ENCODE measurements around the gene MAPRE3. TPM values are rescaled to one million over a fixed set of nuclear protein-coding genes. Genes with fewer than 3 reads are reported as not detected.

The MAPRE3 gene
- polyA plus RNA-seq, 1 donor = 41.2 TPM

- no peak for DNase-seq
Measured at GRCh38 chr2:26950246-26950645, 20.2 kb upstream of the MAPRE3 start.

DNA sequence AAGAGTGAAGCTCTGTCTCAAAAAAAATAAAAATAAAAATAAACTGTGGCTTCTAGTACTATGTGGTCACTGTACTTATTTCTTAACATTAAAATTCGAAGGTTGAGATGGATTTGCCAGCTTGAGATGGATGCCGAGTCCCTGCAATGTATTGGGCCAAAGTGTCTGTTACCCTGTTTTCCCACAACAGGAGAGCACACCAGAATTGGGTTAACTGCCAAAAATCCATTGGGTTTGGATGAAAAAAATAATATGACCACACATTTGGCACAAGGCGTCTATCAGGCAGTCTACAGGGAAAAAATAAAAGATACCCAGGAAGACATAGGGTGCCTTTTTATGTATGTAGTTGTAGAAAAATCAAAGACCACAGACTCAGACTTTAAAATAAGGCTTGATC, 19.2 kb upstream of the MAPRE3 start:
- DNase-seq = no peak

DNA sequence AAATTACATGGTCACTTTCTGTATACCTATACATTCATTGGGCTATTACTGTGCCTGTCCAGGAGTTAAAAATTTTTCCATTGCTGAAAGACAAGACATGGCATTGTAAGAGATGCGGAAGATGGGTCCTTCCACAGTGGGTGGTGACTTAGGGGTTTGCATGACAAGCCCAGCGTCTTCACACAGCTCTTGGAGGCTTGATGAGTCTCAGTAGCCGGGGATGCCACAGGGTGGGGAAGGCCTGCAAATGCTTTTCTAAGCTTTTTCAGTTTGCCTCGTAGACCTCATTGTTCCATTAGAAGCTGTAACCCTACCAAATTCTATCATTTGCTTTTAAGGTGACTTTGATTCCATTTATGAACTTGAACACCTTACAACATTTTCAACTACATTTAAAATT, 18.1 kb upstream of the MAPRE3 start:
- DNase-seq = no peak

DNA sequence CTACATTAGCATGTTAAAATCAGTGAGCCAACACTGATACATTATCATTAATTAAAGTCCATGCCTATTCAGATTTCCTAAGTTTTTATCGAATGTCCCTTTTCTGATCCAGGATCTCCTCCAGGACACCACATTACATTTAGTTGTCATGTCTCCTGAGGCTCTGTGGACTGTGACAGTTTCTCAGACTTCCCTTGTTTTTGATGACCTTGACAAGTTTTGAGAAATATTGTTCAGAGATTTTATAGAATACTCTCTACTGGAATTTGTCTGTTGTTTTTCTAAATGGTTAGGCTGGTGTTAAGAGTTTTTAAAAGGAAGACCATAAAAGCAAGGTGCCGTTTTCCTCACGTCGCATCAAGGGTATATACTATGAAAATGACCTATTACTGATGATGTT, 16.3 kb upstream of the MAPRE3 start:
- no peak for DNase-seq

DNA sequence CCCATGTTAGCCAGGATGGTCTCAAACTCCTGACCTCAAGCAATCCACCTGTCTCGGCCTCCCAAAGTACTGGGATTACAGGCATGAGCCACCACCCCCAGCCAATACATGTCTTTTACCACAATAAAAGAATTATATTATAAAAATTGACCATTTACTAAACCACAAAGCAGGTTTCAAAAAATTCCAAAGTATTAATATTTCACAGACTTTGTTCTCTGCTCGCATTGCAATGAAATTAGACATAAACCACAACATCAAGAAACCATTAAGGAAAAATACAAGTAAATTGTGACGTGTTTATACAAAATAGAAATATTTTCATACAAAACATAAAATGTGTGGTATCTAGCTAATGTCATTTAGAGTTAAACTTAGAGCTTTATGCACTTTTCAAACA, 13.4 kb upstream of the MAPRE3 start:
- no peak for DNase-seq

DNA sequence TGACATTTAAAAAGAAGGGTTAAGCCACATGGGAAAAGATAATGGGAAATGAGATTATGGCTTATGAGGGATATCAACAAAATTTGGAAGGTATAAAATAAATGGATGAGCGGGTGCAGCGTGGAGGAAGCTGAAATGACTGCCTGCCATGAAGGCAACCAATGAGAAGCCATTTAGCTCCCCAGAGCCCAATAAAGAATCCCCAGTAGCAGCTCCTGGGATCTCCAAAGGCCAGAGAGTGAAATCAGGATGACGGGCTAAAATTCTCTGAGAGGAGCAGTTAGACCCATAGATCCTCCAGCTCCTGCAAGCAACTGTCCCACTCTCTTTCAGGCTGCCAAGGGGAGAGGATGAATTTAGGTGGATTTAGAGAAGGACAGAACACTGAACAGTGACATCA, 12.9 kb upstream of the MAPRE3 start:
- no peak for DNase-seq

DNA sequence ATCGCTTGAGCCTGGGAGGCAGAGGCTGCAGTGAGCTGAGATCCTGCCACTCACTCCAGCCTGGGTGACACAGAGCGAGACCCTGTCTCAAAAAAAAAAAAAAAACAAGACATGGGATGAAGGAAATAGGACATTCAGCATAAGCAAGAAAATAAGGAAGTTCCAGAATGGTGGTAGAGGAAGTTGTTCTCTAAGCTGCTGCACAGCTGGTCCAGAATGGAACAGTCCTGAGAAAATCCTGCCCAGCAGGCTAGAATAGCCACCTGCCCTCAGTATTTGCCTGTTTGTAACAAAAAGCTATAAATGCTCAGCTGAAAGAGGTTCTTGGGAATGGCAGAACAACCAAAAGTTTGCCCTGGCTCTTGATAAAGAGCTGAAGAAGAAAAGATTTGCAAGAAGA, 11.1 kb upstream of the MAPRE3 start:
- DNase-seq = no peak

DNA sequence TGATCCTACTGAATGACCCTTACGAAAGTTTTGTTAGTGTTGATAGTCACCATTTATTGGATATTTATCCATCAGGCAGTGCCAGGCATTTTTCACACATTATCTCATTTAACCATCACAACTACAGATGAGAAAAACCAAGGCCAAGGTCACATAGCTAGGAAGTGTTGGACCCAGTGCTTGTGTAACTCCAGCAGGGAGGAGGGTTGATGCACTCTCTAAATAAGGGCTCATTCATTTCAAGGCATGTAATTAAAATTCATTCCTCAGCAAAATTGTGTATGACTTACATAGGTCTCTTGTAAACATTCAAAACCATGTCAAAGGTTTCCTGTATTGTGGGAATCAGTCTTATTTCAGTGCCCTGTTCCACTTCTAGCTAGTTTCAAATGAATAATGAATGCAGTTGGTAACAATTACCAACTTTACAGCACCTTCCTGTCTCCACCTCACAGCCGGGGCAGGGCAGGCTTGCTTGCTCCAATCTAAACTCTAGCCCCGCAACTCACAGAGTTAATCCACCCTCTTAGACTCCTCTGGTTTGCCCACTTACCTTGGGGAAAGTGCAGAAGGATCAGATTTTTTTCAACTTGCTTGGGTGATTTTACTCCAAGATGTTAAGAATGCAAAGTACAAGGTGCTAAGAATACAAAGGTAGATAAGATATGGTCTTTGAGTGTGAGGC, 5.8 kb upstream of the MAPRE3 start:
- DNase-seq = no peak

GRCh38 chr2:26968001-26968400, 2.4 kb upstream of the MAPRE3 start:
- no peak for DNase-seq

- no peak for DNase-seq
Measured at GRCh38 chr2:26969077-26969844, 1.2 kb upstream of the MAPRE3 start.

- no peak for DNase-seq
Measured at GRCh38 chr2:26970928-26971627, 641 bp downstream of the MAPRE3 start.

GRCh38 chr2:26971911-26972786, 1.7 kb downstream of the MAPRE3 start:
- no peak for DNase-seq

GRCh38 chr2:26974352-26974751, 3.9 kb downstream of the MAPRE3 start:
- DNase-seq = no peak

DNA sequence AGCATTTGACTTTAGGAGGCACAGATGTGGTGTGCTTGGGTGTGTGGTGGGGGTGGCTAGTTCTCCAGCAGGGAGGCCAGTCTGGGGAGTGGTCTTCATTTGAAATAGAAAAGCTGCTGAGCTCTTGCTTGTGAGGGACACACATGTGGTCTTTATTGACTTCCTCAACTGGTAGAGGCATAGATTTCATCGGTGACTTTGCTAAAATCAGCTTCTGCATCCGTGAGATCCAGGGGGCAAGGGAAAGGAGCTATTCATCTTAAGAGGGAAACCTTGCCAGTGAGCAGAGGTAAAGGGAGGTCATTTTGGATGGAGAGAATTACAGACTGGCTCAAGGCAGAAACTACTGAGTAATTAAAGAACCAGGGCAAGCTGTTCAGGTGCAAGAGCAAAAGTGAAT, 4.7 kb downstream of the MAPRE3 start:
- no peak for DNase-seq

- DNase-seq = no peak
Measured at GRCh38 chr2:26975656-26976055, 5.2 kb downstream of the MAPRE3 start.

GRCh38 chr2:26976237-26976636, 5.8 kb downstream of the MAPRE3 start:
- no peak for DNase-seq

DNA sequence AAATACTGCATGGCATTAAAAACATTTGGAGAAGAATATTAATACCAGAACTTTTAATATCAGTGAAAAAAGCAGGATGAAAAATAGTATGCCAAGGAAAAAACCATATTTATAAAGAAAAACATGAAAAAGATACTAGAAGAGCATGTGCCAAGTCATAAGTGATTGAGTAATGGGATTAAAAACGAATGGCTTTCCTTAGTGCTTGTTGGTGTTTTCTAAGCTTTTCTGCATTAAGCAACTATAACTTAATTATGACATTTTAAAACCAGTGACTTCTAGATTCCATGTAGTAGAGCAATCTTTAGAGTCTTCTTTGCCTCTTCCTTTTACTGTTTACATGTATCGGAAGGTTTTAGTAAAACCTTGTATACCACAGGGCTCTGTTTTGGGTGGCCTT, 6.6 kb downstream of the MAPRE3 start:
- DNase-seq = no peak

GRCh38 chr2:26978061-26978596, 7.7 kb downstream of the MAPRE3 start:
- DNase-seq = no peak

- no peak for DNase-seq
Measured at GRCh38 chr2:26979741-26980140, 9.3 kb downstream of the MAPRE3 start.

DNA sequence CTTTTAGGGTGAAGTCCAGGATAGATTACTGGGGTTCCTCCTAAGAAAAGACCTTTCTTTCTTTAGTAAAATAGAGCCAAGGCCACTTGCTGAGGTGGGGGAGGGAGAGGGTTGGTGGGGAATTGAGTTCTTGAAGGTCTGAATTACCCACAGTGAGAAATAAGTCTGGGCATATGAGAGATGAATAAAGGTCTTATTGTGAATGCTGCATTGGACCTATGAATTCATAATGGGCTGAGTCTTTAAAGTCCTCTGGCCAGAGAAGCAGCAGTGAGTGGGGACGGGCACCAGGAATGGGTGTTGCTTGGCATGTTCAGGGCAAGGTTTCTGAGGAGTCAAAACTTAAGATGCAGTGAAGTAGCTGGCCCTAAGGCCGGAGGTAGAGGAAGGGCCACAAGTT, 10.5 kb downstream of the MAPRE3 start:
- DNase-seq = no peak

DNA sequence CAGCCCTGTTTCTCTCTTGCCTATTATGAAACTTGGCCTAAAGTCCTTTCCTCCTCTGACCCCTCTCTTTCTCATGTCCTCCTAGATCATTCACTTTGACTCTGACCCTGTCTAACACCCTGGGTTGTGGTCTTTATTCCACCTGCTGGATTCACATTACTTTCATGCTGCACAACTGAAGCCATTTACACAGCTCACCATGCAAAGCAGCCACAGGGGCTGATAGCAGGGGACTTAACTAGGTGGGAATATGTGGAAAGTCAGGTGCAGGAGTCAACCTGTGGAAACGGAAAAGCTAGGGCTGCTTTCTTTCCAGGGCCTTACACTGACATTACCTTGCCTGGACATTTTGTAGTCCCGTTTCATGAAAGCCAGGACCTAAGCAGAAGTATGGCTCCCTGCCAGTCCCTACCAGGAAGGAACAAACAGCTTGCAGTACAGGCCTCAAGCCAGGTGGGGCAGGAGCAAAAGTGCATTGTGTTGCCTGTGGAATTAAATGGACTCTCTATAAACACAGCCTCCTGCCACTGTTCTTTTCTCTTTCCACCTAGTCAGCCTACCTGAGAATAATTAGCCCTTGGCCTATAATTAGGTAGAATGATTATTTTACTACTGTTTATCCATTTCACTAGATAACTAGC, 11.8 kb downstream of the MAPRE3 start:
- peak; percentile 9 for DNase-seq

DNA sequence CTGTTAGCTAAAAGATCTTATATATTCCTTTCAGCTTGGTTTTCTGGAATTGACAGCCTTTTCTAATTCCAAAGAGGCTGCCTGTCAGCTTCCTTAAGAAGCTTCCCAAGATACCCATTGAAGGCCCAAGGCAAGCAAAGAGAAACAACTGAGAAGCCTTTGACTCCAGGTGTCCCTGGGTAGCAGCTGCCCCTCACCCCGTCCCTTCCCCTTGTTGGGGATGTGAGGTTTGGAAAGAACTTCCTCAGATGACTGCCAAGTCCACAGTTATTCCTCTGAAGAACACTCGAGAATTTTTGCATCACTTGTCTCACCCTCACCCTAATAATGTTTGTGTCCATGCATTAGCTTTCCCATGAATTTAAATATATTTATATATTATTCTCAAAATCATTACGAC, 13.3 kb downstream of the MAPRE3 start:
- no peak for DNase-seq

Data from hindlimb muscle (tissue), 1 donor.